ENCODE data around the gene KLHL7. TPM values are rescaled to one million over a fixed set of nuclear protein-coding genes. Genes with fewer than 3 reads are reported as not detected.
"Not testable (repeated sequence)": the region's sequence is repeated elsewhere in the genome, so short reads cannot be mapped to it uniquely, and the experiment has no call there.

Gene KLHL7
- total RNA-seq, 1 experiment from 2014 or later: 33.8 TPM

- ATAC-seq: peak; percentile 31; the same call in 1 of the 2 replicates
- BruUV-seq (replicated peaks): no TSS peak
- no peak for DNase-seq (ENCODE audit: low read depth, low spot score)
- no peak for TF ChIP-seq REST (IDR thresholded peaks at IDR 0.05; ENCODE audit: insufficient read depth in 1 of 2, low read depth in 2 of 2, low read length in 1 of 2)
- Histone ChIP-seq H3K4me1 (ENCODE audit: control insufficient read depth, insufficient read depth, low read length) (no peaks in the 10 kb centered on the region), H3K9me3 (ENCODE audit: control insufficient read depth, insufficient read depth, low read depth, low read length) (no peaks in the 10 kb centered on the region), H3K27me3 (ENCODE audit: control insufficient read depth, insufficient read depth, low read length) (no peaks in the 10 kb centered on the region), H3K36me3 (ENCODE audit: control insufficient read depth, insufficient read depth, low read length) (no peaks in the 10 kb centered on the region), H3K27ac (ENCODE audit: low read length) (no peak overlapping the region), H3K4me3 (ENCODE audit: low read depth in 2 of 2, low read length in 2 of 2) (no peak overlapping the region)
- ChIA-PET POLR2A (no interaction called here), CTCF (no interaction called here)
- intact Hi-C loops (cut with micrococcal nuclease; ENCODE audit: unreplicated experiment) (no loop called here), in situ Hi-C loops (cut with HindIII; ENCODE audit: low pct_unique_long_range_greater_than_20kb, low sequenced_read_pairs) (no loop called here)
Observed at GRCh38 chr7:23222439-23223030, 117.0 kb downstream of the KLHL7 start.

GRCh38 chr7:23224364-23224763, 118.8 kb downstream of the KLHL7 start:
- BruUV-seq (replicated peaks); CTCF ChIA-PET; H3K27me3 ChIP-seq (ENCODE audit: control insufficient read depth, insufficient read depth, low read length); intact Hi-C loops (cut with micrococcal nuclease; ENCODE audit: unreplicated experiment); H3K27ac ChIP-seq (ENCODE audit: low read length); POLR2A ChIA-PET; DNase-seq (ENCODE audit: low read depth, low spot score); H3K9me3 ChIP-seq (ENCODE audit: control insufficient read depth, insufficient read depth, low read depth, low read length); H3K36me3 ChIP-seq (ENCODE audit: control insufficient read depth, insufficient read depth, low read length); H3K4me3 ChIP-seq (ENCODE audit: low read depth in 2 of 2, low read length in 2 of 2); H3K4me1 ChIP-seq (ENCODE audit: control insufficient read depth, insufficient read depth, low read length); in situ Hi-C loops (cut with HindIII; ENCODE audit: low pct_unique_long_range_greater_than_20kb, low sequenced_read_pairs); ATAC-seq: not testable (repeated sequence)

GRCh38 chr7:23226844-23227450, 121.4 kb downstream of the KLHL7 start:
- Histone ChIP-seq H3K27me3 (ENCODE audit: control insufficient read depth, insufficient read depth, low read length) (no peaks in the 10 kb centered on the region), H3K4me1 (ENCODE audit: control insufficient read depth, insufficient read depth, low read length) (no peaks in the 10 kb centered on the region), H3K9me3 (ENCODE audit: control insufficient read depth, insufficient read depth, low read depth, low read length) (no peaks in the 10 kb centered on the region), H3K4me3 (ENCODE audit: low read depth in 2 of 2, low read length in 2 of 2) (no peak overlapping the region), H3K27ac (ENCODE audit: low read length) (no peak overlapping the region), H3K36me3 (ENCODE audit: control insufficient read depth, insufficient read depth, low read length) (no peaks in the 10 kb centered on the region)
- intact Hi-C loops (cut with micrococcal nuclease; ENCODE audit: unreplicated experiment) (no loop called here), in situ Hi-C loops (cut with HindIII; ENCODE audit: low pct_unique_long_range_greater_than_20kb, low sequenced_read_pairs) (no loop called here)
- CTCF ChIA-PET: interaction anchor here (0.5 to 0.6 kb wide), 2 partner anchors 63 to 591 kb away, joined by 3 read pairs; no protein-coding TSS in a partner anchor
- TF ChIP-seq TCF7L2 (IDR thresholded peaks at IDR 0.05; ENCODE audit: low read depth, low read length): no peak
- TF ChIP-seq POLR2AphosphoS5 (IDR thresholded peaks at IDR 0.05; ENCODE audit: low read depth, low read length): no peak
- TF ChIP-seq SIN3A (IDR thresholded peaks at IDR 0.05; ENCODE audit: borderline replicate concordance, insufficient read depth, low read depth, low read length): no peak
- TF ChIP-seq CTCF (IDR thresholded peaks at IDR 0.05): no peak
- no peak for TF ChIP-seq REST (IDR thresholded peaks at IDR 0.05; ENCODE audit: insufficient read depth in 1 of 2, low read depth in 2 of 2, low read length in 1 of 2)
- no TSS peak for BruUV-seq (replicated peaks)
- POLR2A ChIA-PET: no interaction called here
- DNase-seq (ENCODE audit: low read depth, low spot score) (no peak), ATAC-seq (no peak)
